Left colon (tissue), 2 donors: ENCODE data around the gene G3BP1. TPM values are rescaled to one million over a fixed set of nuclear protein-coding genes. Genes with fewer than 3 reads are reported as not detected.

ENCODE experiments used
- ATAC-seq: fragments of 200-7000 bp; cut with Tn5 transposase; one replicate; pipeline ENCODE4 v1.9.1; 2020; ENCODE audit warnings: mild to moderate bottlenecking, moderate library complexity
- DNase-seq, 2 donors: peaks; one replicate each; pipeline ENCODE4 v3.0.0-alpha.2; 2020
- intact Hi-C, 2 donors: fragments of 100-400 bp; cut with DNase I in 1 of 2; cut with micrococcal nuclease in 1 of 2; formaldehyde crosslinking; loops; one replicate each; pipeline versions ENCODE4 v1.11.2 to v1.14.0; 2022; cut with DNase I, micrococcal nuclease
- total RNA-seq, 2 donors: library from RNA; stranded (reverse); fragmentation: NEBNext Ultra II Directional; extraction: Animal tissue kit (Norgen Biotek cat#: 25700); gene quantifications; one replicate each; pipeline ENCODE4 v1.2.1, GENCODE V29; 2021
- donor health status: DM: no; HTN: no; CAD: no.
- donor health status: DM: yes; HTN: yes; CAD: no.

Gene G3BP1
- total RNA-seq, 2 donors from 2014 or later: 116 to 141 TPM

DNA sequence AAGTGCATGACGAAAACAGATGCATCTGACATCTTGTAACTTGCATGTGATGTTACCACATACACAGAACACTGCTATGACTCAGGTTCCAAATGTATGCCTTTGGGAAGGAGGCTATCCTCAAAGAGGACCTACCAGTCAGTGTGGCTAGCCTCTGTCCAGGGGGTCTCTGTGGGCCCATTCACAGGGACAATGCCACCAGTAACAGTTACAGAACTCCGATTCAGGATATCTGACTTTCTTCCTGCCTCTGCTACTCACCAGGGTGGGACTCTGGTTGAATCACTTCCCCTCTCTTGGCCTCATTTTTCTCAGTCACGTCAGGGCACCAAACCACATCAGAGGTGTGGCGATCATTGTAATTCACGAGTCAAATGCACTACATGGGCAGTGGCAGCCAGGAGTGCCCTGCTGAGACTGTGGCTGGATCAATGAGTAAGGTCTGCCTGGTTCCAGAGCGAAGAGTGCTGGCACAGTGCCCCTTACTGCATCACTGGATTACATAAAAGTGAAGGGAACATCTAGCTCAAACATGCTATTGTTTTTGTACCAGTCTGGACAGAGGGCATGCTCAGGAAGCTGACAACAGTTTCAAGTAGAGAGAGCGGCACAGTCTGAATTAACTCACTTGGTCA, 26.6 kb upstream of the G3BP1 start:
- ATAC-seq: no peak
- DNase-seq: peak; percentile 18 to 50
- intact Hi-C loops: no loop called here

DNA sequence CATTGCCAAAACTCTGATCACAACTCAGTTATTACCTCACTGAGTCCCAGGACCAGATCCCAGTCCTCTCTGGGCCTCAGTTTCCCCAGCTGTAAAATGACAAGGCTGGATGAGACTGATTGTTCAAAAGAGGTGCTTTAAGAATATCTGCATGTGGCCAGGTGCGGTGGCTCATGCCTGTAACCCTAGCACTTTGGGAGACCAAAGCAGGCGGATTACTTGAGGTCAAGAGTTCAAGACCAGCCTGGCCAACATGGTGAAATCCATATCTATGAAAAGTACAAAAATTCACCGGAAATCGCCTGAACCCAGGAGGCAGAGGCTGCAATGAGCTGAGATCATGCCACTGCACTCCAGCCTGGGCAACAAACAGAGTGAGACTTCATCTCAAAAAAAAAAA, 21.6 kb upstream of the G3BP1 start:
- intact Hi-C loops: no loop called here
- DNase-seq (no peak), ATAC-seq (no peak)

DNA sequence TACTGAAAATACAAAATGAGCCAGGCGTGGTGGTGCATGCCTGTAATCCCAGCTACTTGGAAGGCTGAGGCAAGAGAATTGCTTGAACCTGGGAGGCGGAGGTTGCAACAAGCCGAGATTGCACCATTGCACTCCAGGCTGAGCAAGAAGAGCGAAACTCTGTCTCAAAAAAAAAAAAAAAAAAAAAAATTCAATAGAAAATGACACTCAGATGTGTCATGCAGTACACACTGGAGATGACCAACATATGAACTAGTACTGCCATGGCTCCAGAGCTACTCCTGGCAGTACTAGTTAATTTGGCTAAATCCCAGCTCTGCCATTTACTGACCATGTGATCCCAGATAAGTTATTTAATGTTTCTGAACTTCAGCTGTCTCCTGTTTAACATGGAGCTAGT, 20.7 kb upstream of the G3BP1 start:
- ATAC-seq (no peak), DNase-seq (no peak)
- intact Hi-C loops: no loop called here

DNA sequence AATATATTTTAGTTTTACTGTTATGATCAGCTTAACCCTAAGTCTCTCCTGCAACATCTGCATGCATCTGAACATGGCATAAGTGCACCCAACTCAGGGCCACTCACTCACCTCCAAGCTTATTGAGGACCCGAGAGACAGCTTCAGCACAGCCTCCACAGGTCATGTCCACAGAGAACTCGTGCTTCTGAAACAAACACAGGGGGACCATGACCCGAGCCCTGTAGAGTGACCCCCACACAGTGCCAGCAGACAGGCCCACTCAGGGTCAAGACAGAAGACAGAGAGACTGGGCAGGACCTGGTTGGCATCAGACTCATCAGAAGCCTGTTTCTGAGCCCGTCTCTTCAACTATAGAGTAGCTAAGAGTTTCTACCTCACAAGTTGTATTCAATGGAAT, 20.2 kb upstream of the G3BP1 start:
- intact Hi-C loops: no loop called here
- no peak for DNase-seq
- no peak for ATAC-seq

DNA sequence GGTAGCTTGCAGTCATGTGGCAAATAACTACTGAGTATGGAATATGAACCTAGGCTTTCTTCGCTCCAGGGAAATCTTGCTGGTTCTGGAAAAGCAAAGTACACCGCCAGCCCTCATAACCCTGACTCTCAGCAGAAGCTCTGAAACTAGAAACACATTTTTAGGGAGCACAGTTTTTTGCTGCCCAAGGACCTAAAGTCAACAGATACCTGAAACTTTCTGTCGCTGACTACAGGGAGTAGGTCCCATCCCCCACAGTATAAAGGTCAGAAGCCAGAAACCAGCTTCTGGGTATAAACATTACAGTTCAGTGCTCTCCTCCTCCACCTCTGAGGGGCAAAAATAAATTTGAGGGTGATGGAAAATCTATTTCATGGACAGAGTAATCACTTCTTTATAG, 16.4 kb upstream of the G3BP1 start:
- no peak for DNase-seq
- intact Hi-C loops: no loop called here

DNA sequence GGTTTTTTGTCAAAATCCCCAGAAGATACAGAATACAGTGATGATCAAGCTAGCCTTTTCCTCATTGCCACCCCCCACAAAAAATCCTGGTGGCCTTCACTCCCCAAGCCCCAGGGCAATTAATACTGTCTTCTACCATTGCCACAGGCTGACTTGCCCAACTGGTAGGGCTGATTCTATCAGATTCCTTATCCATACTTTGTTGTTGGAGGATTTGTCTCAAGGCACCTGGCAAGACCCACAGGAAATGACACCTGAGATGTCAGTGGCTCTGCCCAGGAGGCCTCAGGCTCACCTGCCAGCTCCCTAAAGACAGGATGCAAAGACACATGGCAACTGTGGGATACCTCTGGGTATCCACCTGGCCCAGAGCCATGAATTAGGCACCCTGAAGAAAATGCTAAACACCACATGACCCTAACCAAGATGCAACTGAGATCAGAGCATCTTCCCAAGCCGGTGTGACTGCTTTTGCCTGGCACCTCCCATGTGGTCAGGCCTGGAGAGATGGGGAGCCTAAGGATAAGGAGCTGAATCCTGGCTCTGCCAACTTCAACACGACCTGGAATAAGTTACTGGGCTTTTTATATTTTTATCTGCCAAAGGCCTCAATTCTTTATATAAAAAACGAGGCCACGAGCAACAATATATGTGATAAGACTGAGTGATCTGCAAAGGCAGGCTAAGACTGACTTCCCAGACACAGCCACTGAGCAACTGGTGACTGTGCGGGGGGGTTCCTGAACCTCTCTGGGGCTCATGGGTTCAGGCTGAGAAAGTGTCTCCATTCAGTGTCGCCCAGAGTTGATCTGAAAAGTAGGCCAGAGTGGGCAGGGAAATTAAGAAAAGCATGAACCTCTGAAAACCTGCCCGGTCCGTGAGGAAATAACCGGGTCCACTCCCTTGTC, 14.3 kb upstream of the G3BP1 start:
- peak; percentile 26 for ATAC-seq
- DNase-seq: no peak
- intact Hi-C loops: no loop called here

More for the DNA sequence above, 16.4 kb upstream of the G3BP1 start:
- no peak for ATAC-seq

GRCh38 chr5:151758141-151758429, 13.7 kb upstream of the G3BP1 start:
- no peak for DNase-seq
- peak; percentile 57 for ATAC-seq
- intact Hi-C loops: no loop called here

DNA sequence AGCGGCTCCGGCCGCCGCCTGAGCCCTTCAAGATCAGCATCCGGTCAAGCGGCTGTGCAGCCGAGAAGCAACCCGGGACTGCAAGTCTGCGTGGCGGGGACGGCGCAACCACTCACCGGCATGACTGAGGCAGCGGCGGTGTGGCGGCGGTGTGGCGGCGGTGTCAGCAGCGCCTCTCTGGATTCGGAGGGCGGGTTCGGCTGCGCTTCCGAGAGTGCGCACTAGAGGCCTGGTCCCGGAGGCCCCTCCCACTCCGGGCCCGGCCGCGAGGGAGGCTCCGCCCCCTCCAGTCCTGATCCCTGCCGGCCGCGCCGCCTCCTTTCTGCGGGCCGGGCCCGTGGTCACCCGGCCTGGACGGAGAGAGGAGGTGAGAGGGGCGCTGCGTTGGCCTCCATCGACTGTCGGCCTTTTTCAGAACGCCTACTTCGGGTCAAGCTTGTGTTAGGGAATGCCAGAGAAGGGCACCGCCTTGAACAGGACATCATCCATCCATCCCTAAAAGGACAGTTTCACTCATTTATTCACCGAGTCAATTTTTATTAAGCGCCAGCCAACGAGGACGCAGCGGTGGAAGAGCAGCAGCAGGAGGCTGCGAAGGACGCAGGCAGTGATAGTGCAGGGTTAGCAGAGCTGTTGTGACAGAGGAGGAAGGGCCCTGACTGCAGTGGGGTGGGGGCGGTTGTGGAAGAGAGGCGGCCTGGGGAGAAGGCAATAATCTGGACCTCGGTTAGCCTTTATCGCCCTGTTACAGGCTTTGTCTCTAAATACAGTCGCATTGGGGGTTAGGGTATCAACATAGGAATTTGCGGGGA, 13.1 kb upstream of the G3BP1 start, which contains the start of gene ATOX1:
ATOX1 (minus strand) TSS at position 202 of the 812 bp plus-strand sequence; CDS start at position 122, 80 bp downstream.
- DNase-seq (peak; percentile 90 to 94), ATAC-seq (peak; percentile 99)
- intact Hi-C loops: no loop called here

DNA sequence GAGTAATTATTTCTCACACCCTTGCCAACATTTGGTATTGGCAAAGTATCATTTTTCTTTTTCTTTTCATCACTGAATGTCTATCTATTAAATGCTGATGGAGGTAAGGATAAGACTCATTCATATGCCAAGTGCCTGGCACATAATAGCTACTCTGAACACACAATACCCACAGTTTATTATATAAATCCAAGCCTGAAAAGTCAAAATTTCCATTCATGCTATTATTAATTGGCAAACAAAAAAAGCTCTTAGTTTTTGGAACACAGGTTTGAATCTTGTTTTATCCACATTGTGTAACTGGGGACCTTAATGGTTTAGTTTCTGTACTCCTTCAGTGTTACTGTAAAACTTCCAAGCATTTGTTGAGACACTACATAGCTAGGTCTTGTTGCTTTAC, 7.0 kb upstream of the G3BP1 start:
- DNase-seq (no peak), ATAC-seq (no peak)
- intact Hi-C loops: no loop called here

GRCh38 chr5:151766975-151767374, 4.8 kb upstream of the G3BP1 start:
- intact Hi-C loops: no loop called here
- no peak for DNase-seq
- ATAC-seq: no peak

DNA sequence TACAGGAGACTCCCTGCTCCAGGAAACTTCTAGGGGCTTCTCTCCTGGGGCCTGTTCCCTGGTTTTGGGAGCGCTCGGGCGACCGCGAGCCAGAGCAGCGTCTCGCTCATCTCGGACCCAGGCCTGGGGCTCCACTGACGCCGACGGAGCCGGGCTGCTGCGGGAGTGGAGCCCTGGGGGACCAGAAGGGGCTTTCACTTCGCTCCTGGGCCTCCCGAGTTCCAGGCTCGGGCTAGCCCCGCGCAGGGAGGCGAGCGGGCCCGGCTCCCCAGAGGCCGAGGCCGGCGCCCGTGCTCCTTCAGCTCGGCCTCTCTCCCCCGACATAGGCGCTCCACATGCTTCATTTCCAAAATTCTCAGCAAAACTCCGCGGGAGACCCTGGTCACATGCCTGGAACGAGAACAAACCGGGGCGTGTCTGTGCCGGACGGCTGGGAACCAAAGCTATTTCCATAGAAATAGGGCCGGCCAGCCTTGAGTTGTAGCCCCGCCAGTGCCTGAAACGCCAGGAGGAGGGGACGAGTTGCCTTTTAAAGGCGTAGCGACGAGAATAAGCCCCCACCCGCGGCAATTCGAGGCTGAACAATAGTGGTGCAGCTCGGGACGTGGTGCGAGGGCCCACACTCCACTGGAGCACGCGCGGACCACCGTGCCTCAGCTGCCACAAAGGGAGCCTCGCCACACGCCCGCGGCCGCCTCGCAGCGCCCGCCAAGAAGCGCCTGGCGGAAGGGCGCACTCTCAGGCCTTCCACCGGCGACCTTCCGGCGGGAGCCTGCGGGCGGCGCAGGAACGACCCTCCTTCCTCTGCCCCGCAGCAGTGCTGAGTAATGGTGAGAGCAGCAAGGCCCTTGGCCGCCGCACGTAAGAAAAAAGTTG, 1.1 kb upstream of the G3BP1 start:
- ATAC-seq: peak; percentile 29
- DNase-seq: peak; percentile 72
- intact Hi-C loops: no loop called here

DNA sequence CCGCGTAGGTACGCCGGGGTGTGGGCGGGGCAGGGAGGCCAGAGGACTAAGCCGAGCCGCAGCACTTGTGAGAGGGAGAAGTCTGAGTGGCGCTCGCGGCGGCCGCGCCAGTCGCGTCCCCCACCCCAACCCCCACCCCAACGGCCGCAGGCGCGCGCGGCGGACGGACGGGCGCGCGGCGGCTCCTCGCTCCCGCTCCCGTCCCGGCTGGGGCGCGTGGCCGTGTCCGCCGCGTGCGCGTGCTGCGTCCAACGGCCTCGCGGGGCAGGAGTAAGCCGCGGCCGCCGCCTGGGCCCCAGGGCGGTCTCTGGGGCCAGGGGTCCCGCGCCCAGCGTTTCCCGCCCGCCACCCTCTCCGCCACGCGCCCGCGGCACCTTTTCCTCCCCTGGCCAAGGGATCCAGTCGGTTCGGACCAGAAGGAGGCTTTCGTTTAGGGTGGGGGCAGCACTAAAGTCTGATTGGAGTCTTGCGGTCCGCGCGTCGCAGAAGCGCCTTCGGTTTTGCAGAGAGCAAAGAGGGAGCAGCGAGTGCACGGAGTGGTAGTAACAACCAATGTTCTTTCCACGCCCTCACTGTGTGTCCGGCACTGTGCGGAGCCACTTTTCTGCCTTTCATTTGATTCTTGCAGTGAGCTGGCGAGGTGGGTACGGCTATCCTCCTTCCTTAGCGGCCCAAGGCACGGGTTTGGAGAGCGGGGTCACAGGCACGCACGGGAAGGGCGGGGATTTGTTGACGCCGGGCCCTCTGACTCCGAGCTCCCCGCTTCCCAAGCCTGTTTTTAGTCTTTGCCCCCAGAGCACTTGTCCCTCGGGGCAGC, 483 bp downstream of the G3BP1 start:
- intact Hi-C loops: no loop called here
- ATAC-seq (peak; percentile 28), DNase-seq (peak; percentile 51 to 65)

- peak; percentile 33 for DNase-seq
- intact Hi-C loops: no loop called here
- no peak for ATAC-seq
Observed at GRCh38 chr5:151772846-151773561, 1.2 kb downstream of the G3BP1 start.

DNA sequence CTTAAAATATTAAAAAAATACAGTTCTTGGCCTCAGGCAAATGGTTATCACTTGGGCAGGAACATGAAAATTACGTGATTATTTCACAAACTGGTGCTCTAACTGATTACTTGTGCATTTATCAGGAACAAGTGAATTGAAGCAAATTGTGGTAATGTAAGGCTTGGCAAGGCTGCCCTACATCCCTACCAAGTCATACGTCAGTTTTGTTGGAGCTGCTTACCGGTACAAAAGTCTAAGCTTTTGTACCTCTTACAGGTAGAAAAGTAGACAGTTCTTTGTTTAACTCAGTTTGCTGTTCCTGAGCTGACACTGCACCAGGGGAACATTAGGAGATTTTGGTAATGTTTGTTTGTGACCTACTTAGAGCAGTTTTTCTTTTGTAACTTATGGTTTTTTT, 2.2 kb downstream of the G3BP1 start:
- ATAC-seq: no peak
- no peak for DNase-seq

DNA sequence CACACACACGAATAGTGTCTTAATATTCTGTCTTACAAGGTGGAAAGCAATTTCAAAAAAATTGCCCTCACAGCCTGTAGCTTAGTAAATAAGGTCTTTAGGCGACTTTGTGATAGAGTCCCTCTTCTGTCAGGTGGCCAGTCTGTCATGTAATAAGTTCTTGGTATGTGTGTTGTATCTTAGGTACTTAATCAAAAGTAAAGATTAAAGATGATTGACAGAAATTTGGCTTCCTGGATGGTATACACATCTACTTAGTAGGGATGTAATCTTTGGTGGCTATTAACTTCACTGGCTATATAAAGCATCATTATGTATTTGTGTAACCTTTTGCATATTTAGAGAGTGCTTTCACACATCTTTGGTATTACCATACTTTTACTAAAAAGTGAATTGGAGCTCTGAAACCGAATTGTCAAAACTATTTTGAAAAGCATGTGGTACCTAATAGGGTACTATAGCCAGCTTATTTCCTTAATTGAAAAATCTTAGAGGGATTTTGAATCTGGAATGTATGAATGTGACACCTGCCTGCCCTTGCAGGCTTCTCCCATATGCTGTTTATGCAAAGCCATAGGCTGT, 3.4 kb downstream of the G3BP1 start:
- ATAC-seq (no peak), DNase-seq (no peak)
- intact Hi-C loops: no loop called here

More for the DNA sequence above, 2.2 kb downstream of the G3BP1 start:
- intact Hi-C loops: no loop called here

DNA sequence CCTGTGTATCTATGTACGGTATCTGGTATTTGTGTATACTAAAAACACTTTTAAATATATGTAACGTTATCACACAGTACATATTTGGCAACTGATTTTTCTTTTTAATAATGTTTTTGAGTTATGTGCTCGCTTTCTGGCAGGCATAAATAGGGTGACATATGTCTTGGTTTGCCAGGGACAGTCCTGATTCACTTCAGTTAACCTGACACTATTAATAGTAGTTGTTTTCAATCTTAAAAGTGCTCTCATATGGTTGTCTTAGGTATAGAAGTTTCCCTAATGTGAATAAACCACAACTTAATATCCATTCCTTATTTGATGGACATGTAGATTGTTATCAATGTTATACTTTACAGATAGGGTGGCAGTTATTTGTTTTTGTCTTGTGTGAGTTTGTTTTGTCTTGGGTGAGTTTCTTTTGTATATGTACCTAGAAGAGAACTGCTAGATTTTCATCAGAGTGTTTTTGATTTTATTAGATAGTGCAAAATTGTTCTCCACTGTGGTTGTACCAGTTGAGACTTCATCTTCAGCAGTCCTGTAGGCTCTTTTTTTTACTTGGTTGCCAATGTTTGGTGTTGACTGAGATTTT, 7.9 kb downstream of the G3BP1 start:
- DNase-seq: no peak
- ATAC-seq: no peak
- intact Hi-C loops: no loop called here

DNA sequence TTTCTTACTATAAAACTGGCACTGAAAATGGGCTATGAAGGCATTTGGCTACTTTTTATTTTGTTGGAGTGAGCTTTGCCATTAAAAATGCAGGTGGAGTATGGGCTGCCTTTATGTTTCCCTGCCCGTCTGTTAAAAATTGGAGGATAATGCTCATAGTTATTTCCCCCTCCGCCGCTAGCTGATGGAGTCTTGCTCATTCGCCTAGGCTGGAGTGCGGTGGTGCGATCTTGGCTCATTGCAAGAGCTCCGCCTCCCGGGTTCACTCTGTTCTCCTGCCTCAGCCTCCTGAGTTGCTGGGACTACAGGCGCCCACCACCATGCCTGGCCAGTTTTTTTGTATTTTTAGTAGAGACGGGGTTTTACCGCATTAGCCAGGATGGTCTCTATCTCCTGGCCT, 8.6 kb downstream of the G3BP1 start:
- intact Hi-C loops: no loop called here
- ATAC-seq (no peak), DNase-seq (no peak)
